CD14-positive monocyte (primary cell): Measurements from ENCODE around the gene LYG1. TPM values are rescaled to one million over a fixed set of nuclear protein-coding genes. Genes with fewer than 3 reads are reported as not detected.

ENCODE experiments used
- DNase-seq, 3 donors: peaks; one replicate each; pipeline ENCODE4 v3.0.0-alpha.2; 2011 to 2022
- H2AFZ ChIP-seq: 2 replicates; pipeline ENCODE4 v1.6.0; 2012; ENCODE audit warnings: mild to moderate bottlenecking, low read depth, low read length, inconsistent platforms; ENCODE audit not compliant: insufficient read depth, poor library complexity, severe bottlenecking
- H3K27ac ChIP-seq, 2 donors: 1 replicate in 1 of 2; 2 replicates in 1 of 2; pipeline ENCODE4 v1.5.1; 2012 to 2013; ENCODE audit warnings: low read length in 2 of 2, control low read depth in 1 of 2, inconsistent platforms in 1 of 2, low read depth in 1 of 2, mild to moderate bottlenecking in 1 of 2
- H3K27me3 ChIP-seq, 2 donors: one replicate each; pipeline versions ENCODE4 v1.6.0 to v1.6.1; 2011 to 2013; ENCODE audit warnings: low read length in 2 of 2; ENCODE audit not compliant: control insufficient read depth in 2 of 2, insufficient read depth in 2 of 2
- H3K36me3 ChIP-seq, 2 donors: replicated peaks in 1 of 2; 1 replicate in 1 of 2; 2 replicates in 1 of 2; pipeline versions ENCODE4 v1.5.1 to v1.6.1; 2012 to 2013; ENCODE audit warnings: low read length in 2 of 2, control low read depth in 1 of 2, inconsistent platforms in 1 of 2, mild to moderate bottlenecking in 1 of 2; ENCODE audit not compliant: insufficient read depth in 2 of 2, control insufficient read depth in 1 of 2
- H3K4me1 ChIP-seq, 2 donors: 1 replicate in 1 of 2; 2 replicates in 1 of 2; pipeline versions ENCODE4 v1.5.1 to v1.6.1; 2012 to 2013; ENCODE audit warnings: low read length in 2 of 2, control low read depth in 1 of 2, inconsistent platforms in 1 of 2, mild to moderate bottlenecking in 1 of 2, moderate library complexity in 1 of 2; ENCODE audit not compliant: insufficient read depth in 2 of 2, control insufficient read depth in 1 of 2
- H3K4me2 ChIP-seq: replicated peaks from 2 replicates; pipeline ENCODE3; 2012; ENCODE audit warnings: low read length, moderate library complexity, mild to moderate bottlenecking; ENCODE audit not compliant: poor library complexity, severe bottlenecking; ENCODE audit errors: extremely low read depth
- H3K4me3 ChIP-seq, 3 experiments: fragments of 200-600 bp in 1 of 3; sonication (generic) in 1 of 3; replicated peaks in 1 of 3; 1 replicate in 2 of 3; 2 replicates in 1 of 3; pipeline ENCODE4 v1.5.1; 2011 to 2013; ENCODE audit warnings: low read length in 3 of 3, mild to moderate bottlenecking in 3 of 3, control low read depth in 2 of 3, low read depth in 2 of 3, inconsistent platforms in 1 of 3, moderate library complexity in 1 of 3
- H3K79me2 ChIP-seq: 2 replicates; pipeline ENCODE4 v1.6.0; 2012; ENCODE audit warnings: mild to moderate bottlenecking, control low read depth, inconsistent platforms, low read length, moderate library complexity; ENCODE audit not compliant: insufficient read depth
- H3K9ac ChIP-seq: 2 replicates; pipeline ENCODE4 v1.6.0; 2017; ENCODE audit warnings: low read length, mild to moderate bottlenecking; ENCODE audit not compliant: insufficient read depth, poor library complexity, severe bottlenecking
- H3K9me3 ChIP-seq, 2 donors: replicated peaks in 1 of 2; 1 replicate in 1 of 2; 2 replicates in 1 of 2; pipeline versions ENCODE4 v1.5.1 to v1.6.1; 2012 to 2013; ENCODE audit warnings: low read length in 2 of 2, control low read depth in 1 of 2; ENCODE audit not compliant: control insufficient read depth in 1 of 2, insufficient read depth in 1 of 2
- H4K20me1 ChIP-seq: 2 replicates; pipeline ENCODE4 v1.6.0; 2012; ENCODE audit warnings: mild to moderate bottlenecking, low read length, control low read depth, moderate library complexity; ENCODE audit not compliant: insufficient read depth
- H3K27ac Mint-ChIP-seq, 7 donors: one replicate each; pipeline ENCODE4 v1.8.0; 2020; ENCODE audit warnings: mild to moderate bottlenecking in 7 of 7, mixed read lengths in 7 of 7, moderate library complexity in 6 of 7, inconsistent platforms in 2 of 7
- H3K27me3 Mint-ChIP-seq, 3 donors: one replicate each; pipeline ENCODE4 v1.8.0; 2021 to 2022; ENCODE audit warnings: low read depth in 3 of 3, mild to moderate bottlenecking in 3 of 3, mixed read lengths in 3 of 3, moderate library complexity in 3 of 3, inconsistent platforms in 1 of 3
- H3K36me3 Mint-ChIP-seq, 2 donors: one replicate each; pipeline ENCODE4 v1.8.0; 2020; ENCODE audit warnings: mixed read lengths in 2 of 2, inconsistent platforms in 1 of 2, mild to moderate bottlenecking in 1 of 2
- H3K4me1 Mint-ChIP-seq: one replicate; pipeline ENCODE4 v1.8.0; 2020; ENCODE audit warnings: mild to moderate bottlenecking, mixed read lengths
- H3K4me3 Mint-ChIP-seq, 2 donors: one replicate each; pipeline ENCODE4 v1.8.0; 2020; ENCODE audit warnings: mild to moderate bottlenecking in 2 of 2, mixed read lengths in 2 of 2, moderate library complexity in 1 of 2
- H3K9me3 Mint-ChIP-seq, 7 donors: one replicate each; pipeline ENCODE4 v1.8.0; 2020 to 2022; ENCODE audit warnings: mixed read lengths in 7 of 7, mild to moderate bottlenecking in 6 of 7, moderate library complexity in 6 of 7, inconsistent platforms in 2 of 7
- CTCF ChIP-seq: fragments of 200-600 bp; IDR thresholded peaks from one replicate; pipeline ENCODE4 v1.8.0; 2022; ENCODE audit warnings: antibody characterized with exemption, mild to moderate bottlenecking
- WGBS: methylation state at CpG from one replicate; pipeline ENCODE4 v1.1.5; 2013; ENCODE audit warnings: missing lambda C conversion rate; ENCODE audit not compliant: insufficient coverage; 5-methylcytosine and 5-hydroxymethylcytosine counted together
- intact Hi-C, 2 donors: fragments of 100-400 bp; cut with micrococcal nuclease; formaldehyde crosslinking; loops; one replicate each; pipeline versions ENCODE4 v1.15.0 to v1.15.1; 2023
- polyA plus RNA-seq, 3 donors: library from polyadenylated mRNA; depleted of rRNA in 1 of 3; unstranded in 2 of 3; stranded (reverse) in 1 of 3; fragments of 300-500 nt in 2 of 3; fragments of >200 nt in 1 of 3; fragmentation: Illumina TruSeq in 2 of 3; gene quantifications; 1 replicate in 2 of 3; 2 replicates in 1 of 3; pipeline ENCODE4 v1.2.3, GENCODE V29; 2012 to 2021

LYG1 gene
- polyA plus RNA-seq, 3 donors = 0.29 to 5.6 TPM; not detected in 1

GRCh38 chr2:99317161-99317872 is 16.3 kb upstream of the LYG1 start:
- H3K27ac Mint-ChIP-seq = no peak overlapping the region
- Histone ChIP-seq H3K27ac (no peak overlapping the region), H3K4me2 (no peak overlapping the region), H4K20me1 (no peaks in the 10 kb centered on the region), H3K79me2 (no peaks in the 10 kb centered on the region), H3K27me3 (no peaks in the 10 kb centered on the region), H3K9me3 (peaks cover 0 to 10% of the 10 kb centered on the region in 2 donors), H3K36me3 (peaks cover 53 to 55% of the 10 kb centered on the region in 2 donors), H2AFZ (no peak overlapping the region), H3K4me3 (no peak overlapping the region), H3K9ac (no peak overlapping the region), H3K4me1 (no peaks in the 10 kb centered on the region)
- no peak overlapping the region for H3K4me3 Mint-ChIP-seq
- H3K36me3 Mint-ChIP-seq = peaks cover 50 to 61% of the 10 kb centered on the region in 2 donors
- TF ChIP-seq CTCF = no peak
- peaks cover 0 to 13% (median 11%) of the 10 kb centered on the region in 7 donors for H3K9me3 Mint-ChIP-seq
- H3K27me3 Mint-ChIP-seq = no peaks in the 10 kb centered on the region
- no peaks in the 10 kb centered on the region for H3K4me1 Mint-ChIP-seq
- DNase-seq = no peak
- intact Hi-C loops = no loop called here
- 89% methylated on average over 5 of the region's 9 CpGs for WGBS

- TF ChIP-seq CTCF = no peak
- DNase-seq = no peak
- Histone ChIP-seq H4K20me1 (no peaks in the 10 kb centered on the region), H3K36me3 (no peaks in the 10 kb centered on the region), H3K4me2 (no peak overlapping the region), H3K4me3 (no peak overlapping the region), H3K9ac (no peak overlapping the region), H3K9me3 (peaks cover 0 to 2% of the 10 kb centered on the region in 2 donors), H3K79me2 (no peaks in the 10 kb centered on the region), H2AFZ (no peak overlapping the region), H3K27me3 (no peaks in the 10 kb centered on the region), H3K4me1 (no peaks in the 10 kb centered on the region), H3K27ac (no peak overlapping the region)
- H3K4me3 Mint-ChIP-seq = no peak overlapping the region
- H3K27ac Mint-ChIP-seq = no peak overlapping the region
- peaks cover 10 to 16% of the 10 kb centered on the region in 2 donors for H3K36me3 Mint-ChIP-seq
- peaks cover 0 to 5% (median 0%) of the 10 kb centered on the region in 7 donors for H3K9me3 Mint-ChIP-seq
- whole genome bisulfite sequencing = 100% methylated on average over 1 of the region's 7 CpGs
- no peaks in the 10 kb centered on the region for H3K4me1 Mint-ChIP-seq
- intact Hi-C loops = no loop called here
- peaks cover 0 to 2% (median 1%) of the 10 kb centered on the region in 3 donors for H3K27me3 Mint-ChIP-seq
Measured at GRCh38 chr2:99299580-99299979, 1.4 kb downstream of the LYG1 start.
